Body of pancreas (tissue), 4 donors: ENCODE data around the gene LDB2. TPM values are rescaled to one million over a fixed set of nuclear protein-coding genes. Genes with fewer than 3 reads are reported as not detected.

ENCODE experiments used
- ATAC-seq: fragments of 150-250 bp; one replicate; pipeline ENCODE4 v1.9.1; 2016
- DNase-seq, 4 donors: peaks; one replicate each; pipeline ENCODE4 v3.0.0-alpha.2; 2019
- H3K27ac ChIP-seq, 4 donors: fragments of 200-600 bp; sonication (generic); 1 replicate in 3 of 4; 2 replicates in 1 of 4; pipeline versions ENCODE4 v1.5.1 to v1.6.1; 2016 to 2019; ENCODE audit warnings: mild to moderate bottlenecking in 1 of 4, mixed read lengths in 1 of 4, moderate library complexity in 1 of 4
- H3K27me3 ChIP-seq, 2 donors: fragments of 200-600 bp; sonication (generic); one replicate each; pipeline ENCODE4 v1.6.0; 2016; ENCODE audit warnings: mild to moderate bottlenecking in 1 of 2
- H3K36me3 ChIP-seq, 2 donors: fragments of 200-600 bp; sonication (generic); replicated peaks in 1 of 2; 2 replicates each; pipeline ENCODE4 v1.5.1; 2016; ENCODE audit warnings: low read depth in 2 of 2; ENCODE audit not compliant: insufficient read depth in 1 of 2
- H3K4me1 ChIP-seq: fragments of 200-600 bp; sonication (generic); one replicate; pipeline ENCODE4 v1.6.0; 2016
- H3K4me3 ChIP-seq, 2 donors: fragments of 200-600 bp; sonication (generic); 1 replicate in 1 of 2; 2 replicates in 1 of 2; pipeline ENCODE4 v1.5.1; 2016 to 2019
- H3K9me3 ChIP-seq, 3 donors: fragments of 200-600 bp; sonication (generic); 1 replicate in 2 of 3; 2 replicates in 1 of 3; pipeline ENCODE4 v1.5.1; 2016
- CTCF ChIP-seq, 7 experiments: fragments of 450-650 bp in 4 of 7; fragments of 200-600 bp in 3 of 7; sonication (generic) in 3 of 7; IDR thresholded peaks; one replicate each; pipeline ENCODE4 v1.5.1; 2016 to 2019; ENCODE audit warnings: antibody characterized with exemption in 7 of 7
- POLR2A ChIP-seq, 3 donors: fragments of 450-650 bp; IDR thresholded peaks; one replicate each; pipeline ENCODE4 v1.6.1; 2016; ENCODE audit warnings: antibody characterized with exemption in 3 of 3, mild to moderate bottlenecking in 2 of 3
- WGBS, 2 donors: methylation state at CpG; one replicate each; pipeline ENCODE4 v1.1.5; 2017; 5-methylcytosine and 5-hydroxymethylcytosine counted together
- intact Hi-C: fragments of 100-400 bp; cut with DNase I; formaldehyde crosslinking; loops from one replicate; pipeline ENCODE4 v1.15.1; 2023
- total RNA-seq, 2 donors: library from RNA; depleted of rRNA; stranded (reverse); fragments of >200 nt; gene quantifications; one replicate each; pipeline ENCODE4 v1.1.0, GENCODE V29; 2016

LDB2 gene
- total RNA-seq, 2 donors from 2014 or later = 14.8 to 16.5 TPM

GRCh38 chr4:16791460-16791859 lies 107.0 kb downstream of the LDB2 start:
- H3K27ac ChIP-seq = no peak overlapping the region
- no peaks in the 10 kb centered on the region for H3K27me3 ChIP-seq
- ATAC-seq (no peak), DNase-seq (no peak)
- intact Hi-C loops = no loop called here
- no peaks in the 10 kb centered on the region for H3K4me1 ChIP-seq
- no peaks in the 10 kb centered on the region for H3K36me3 ChIP-seq
- WGBS, 2 donors = 38 to 42% methylated on average over 6 of the region's 6 CpGs
- no peaks in the 10 kb centered on the region for H3K9me3 ChIP-seq
- TF ChIP-seq CTCF (IDR thresholded peaks at IDR 0.05) (no peak), POLR2A (IDR thresholded peaks at IDR 0.05) (no peak)
- no peak overlapping the region for H3K4me3 ChIP-seq

GRCh38 chr4:16790508-16790907 lies 107.9 kb downstream of the LDB2 start:
- H3K4me1 ChIP-seq = no peaks in the 10 kb centered on the region
- TF ChIP-seq CTCF (IDR thresholded peaks at IDR 0.05) (no peak), POLR2A (IDR thresholded peaks at IDR 0.05) (no peak)
- no peak overlapping the region for H3K27ac ChIP-seq
- DNase-seq (no peak), ATAC-seq (no peak)
- no peak overlapping the region for H3K4me3 ChIP-seq
- H3K36me3 ChIP-seq = no peaks in the 10 kb centered on the region
- H3K9me3 ChIP-seq = no peaks in the 10 kb centered on the region
- intact Hi-C loops = no loop called here
- no peaks in the 10 kb centered on the region for H3K27me3 ChIP-seq
- 68 to 77% methylated on average over 8 of the region's 8 CpGs for WGBS, 2 donors

- 40 to 44% methylated on average over 3 of the region's 3 CpGs for WGBS, 2 donors
- intact Hi-C loops = no loop called here
- Histone ChIP-seq H3K27me3 (no peaks in the 10 kb centered on the region), H3K36me3 (no peaks in the 10 kb centered on the region), H3K9me3 (no peaks in the 10 kb centered on the region), H3K4me1 (no peaks in the 10 kb centered on the region), H3K27ac (no peak overlapping the region), H3K4me3 (no peak overlapping the region)
- DNase-seq = no peak
- TF ChIP-seq POLR2A (IDR thresholded peaks at IDR 0.05) (no peak), CTCF (IDR thresholded peaks at IDR 0.05) (no peak)
- ATAC-seq = no peak
Observed at GRCh38 chr4:16788868-16789267, 109.6 kb downstream of the LDB2 start.

- Histone ChIP-seq H3K9me3 (no peaks in the 10 kb centered on the region), H3K4me3 (no peak overlapping the region), H3K36me3 (no peaks in the 10 kb centered on the region), H3K27me3 (no peaks in the 10 kb centered on the region), H3K27ac (no peak overlapping the region), H3K4me1 (no peaks in the 10 kb centered on the region)
- ATAC-seq (no peak), DNase-seq (no peak)
- WGBS, 2 donors = 43 to 50% methylated on average over 6 of the region's 6 CpGs
- TF ChIP-seq POLR2A (IDR thresholded peaks at IDR 0.05) (no peak), CTCF (IDR thresholded peaks at IDR 0.05) (no peak)
- intact Hi-C loops = no loop called here
Observed at GRCh38 chr4:16785793-16786527, 112.5 kb downstream of the LDB2 start.

- ATAC-seq (no peak), DNase-seq (no peak)
- Histone ChIP-seq H3K27me3 (no peaks in the 10 kb centered on the region), H3K9me3 (no peaks in the 10 kb centered on the region), H3K4me3 (no peak overlapping the region), H3K36me3 (no peaks in the 10 kb centered on the region), H3K4me1 (no peaks in the 10 kb centered on the region), H3K27ac (no peak overlapping the region)
- intact Hi-C loops = no loop called here
- 50 to 65% methylated on average over 4 of the region's 4 CpGs for WGBS, 2 donors
- TF ChIP-seq POLR2A (IDR thresholded peaks at IDR 0.05) (no peak), CTCF (IDR thresholded peaks at IDR 0.05) (no peak)
Observed at GRCh38 chr4:16783119-16783518, 115.3 kb downstream of the LDB2 start.
